MCF 10A (cell line): ENCODE measurements around the gene FAM24B. TPM values are rescaled to one million over a fixed set of nuclear protein-coding genes. Genes with fewer than 3 reads are reported as not detected.
A peak's percentile ranks its signal among the peaks of the same experiment; 100 is the strongest.
"Not testable (repeated sequence)": the region's sequence is repeated elsewhere in the genome, so short reads cannot be mapped to it uniquely, and the experiment has no call there.

Source experiments
- BruUV-seq: library from RNA; stranded (reverse); fragments of 400-500 nt; replicated peaks from 2 replicates; lab custom pipeline; 2021; lab: Mats Ljungman, UMichigan
- CTCF ChIA-PET: fragments of 300-600 bp; sonication (Branson Sonifier 250); formaldehyde crosslinking; extraction: SDS; loops from one replicate; lab custom pipeline; 2021; ENCODE audit warnings: antibody characterized with exemption, inconsistent platforms; lab: Yijun Ruan, JAX
- POLR2A ChIA-PET: fragments of 300-600, 350-650 bp; sonication (Branson Sonifier 250); formaldehyde crosslinking; extraction: SDS; loops from one replicate; lab custom pipeline; 2020; ENCODE audit warnings: antibody characterized with exemption, inconsistent platforms; lab: Yijun Ruan, JAX
- DNase-seq: peaks from one replicate; pipeline ENCODE4 v3.0.0-alpha.2; 2018; ENCODE audit not compliant: unreplicated experiment
- H3K27ac Mint-ChIP-seq: one replicate; pipeline ENCODE4 v1.8.0; 2022; ENCODE audit warnings: mild to moderate bottlenecking, low read depth, mixed read lengths; ENCODE audit not compliant: unreplicated experiment
- H3K27me3 Mint-ChIP-seq: one replicate; pipeline ENCODE4 v1.8.0; 2022; ENCODE audit warnings: mixed read lengths; ENCODE audit not compliant: insufficient read depth, unreplicated experiment
- H3K36me3 Mint-ChIP-seq: one replicate; pipeline ENCODE4 v1.8.0; 2022; ENCODE audit warnings: mild to moderate bottlenecking, moderate library complexity, mixed read lengths; ENCODE audit not compliant: insufficient read depth, unreplicated experiment
- H3K4me1 Mint-ChIP-seq: one replicate; pipeline ENCODE4 v1.8.0; 2022; ENCODE audit warnings: mixed read lengths; ENCODE audit not compliant: insufficient read depth, unreplicated experiment
- H3K4me3 Mint-ChIP-seq: one replicate; pipeline ENCODE4 v1.8.0; 2022; ENCODE audit warnings: mild to moderate bottlenecking, moderate library complexity, mixed read lengths; ENCODE audit not compliant: unreplicated experiment
- H3K9me3 Mint-ChIP-seq: one replicate; pipeline ENCODE4 v1.8.0; 2022; ENCODE audit warnings: mixed read lengths; ENCODE audit not compliant: unreplicated experiment
- CTCF ChIP-seq: fragments of 200-600 bp; IDR thresholded peaks from one replicate; pipeline ENCODE4 v1.8.0; 2022; ENCODE audit warnings: antibody characterized with exemption, mild to moderate bottlenecking; ENCODE audit not compliant: unreplicated experiment
- intact Hi-C: fragments of 100-400 bp; cut with micrococcal nuclease; formaldehyde crosslinking; loops from 2 replicates; pipeline ENCODE4 v1.14.1; 2022
- total RNA-seq: library from RNA; stranded (reverse); gene quantifications from 2 replicates; pipeline ENCODE4 v1.2.3, GENCODE V29; 2022

FAM24B gene
- total RNA-seq, 1 experiment from 2014 or later: 23.7 TPM

GRCh38 chr10:122864194-122864592 lies 15.2 kb downstream of the FAM24B start:
- POLR2A ChIA-PET: interaction anchor here (1.0 kb wide), 2 partner anchors 90 to 144 kb away, joined by 3 to 4 read pairs; partner anchors contain the start of genes C10orf88 and IKZF5
- H3K4me3 Mint-ChIP-seq: no peak overlapping the region
- intact Hi-C loops: no loop called here

GRCh38 chr10:122863216-122864193 lies 15.9 kb downstream of the FAM24B start:
- H3K4me1 Mint-ChIP-seq: peaks cover 30% of the 10 kb centered on the region
- no peaks in the 10 kb centered on the region for H3K27me3 Mint-ChIP-seq
- BruUV-seq: no TSS peak
- intact Hi-C loops: no loop called here
- ChIA-PET CTCF (interaction anchor here (0.7 kb wide), 1 partner anchor 109 kb away, joined by 3 read pairs; no protein-coding TSS in a partner anchor), POLR2A (no interaction called here)
- H3K4me3 Mint-ChIP-seq: no peak overlapping the region
- no peaks in the 10 kb centered on the region for H3K9me3 Mint-ChIP-seq
- peaks cover 5% of the 10 kb centered on the region for H3K36me3 Mint-ChIP-seq
- H3K27ac Mint-ChIP-seq: peak overlapping the region; percentile 53
- TF ChIP-seq CTCF: no peak
- no peak for DNase-seq

More at GRCh38 chr10:122864194-122864592, 15.2 kb downstream of the FAM24B start:
- peaks cover 5% of the 10 kb centered on the region for H3K36me3 Mint-ChIP-seq
- DNase-seq: no peak
- TF ChIP-seq CTCF: no peak
- peaks cover 30% of the 10 kb centered on the region for H3K4me1 Mint-ChIP-seq
- no peaks in the 10 kb centered on the region for H3K27me3 Mint-ChIP-seq
- peak overlapping the region; percentile 99 for H3K27ac Mint-ChIP-seq
- H3K9me3 Mint-ChIP-seq: no peaks in the 10 kb centered on the region
- CTCF ChIA-PET: interaction anchor here (0.6 to 0.7 kb wide), 2 partner anchors 15 to 110 kb away, joined by 3 read pairs; no protein-coding TSS in a partner anchor
- no TSS peak for BruUV-seq

GRCh38 chr10:122861711-122862161 lies 17.6 kb downstream of the FAM24B start:
- no peak for DNase-seq
- H3K4me3 Mint-ChIP-seq: no peak overlapping the region
- ChIA-PET CTCF (no interaction called here), POLR2A (interaction anchor here (0.6 to 1.8 kb wide), 3 partner anchors 10 to 73 kb away, joined by 3 to 6 read pairs (median 5); partner anchors contain the start of gene FAM24B)
- H3K9me3 Mint-ChIP-seq: no peaks in the 10 kb centered on the region
- H3K27me3 Mint-ChIP-seq: no peaks in the 10 kb centered on the region
- intact Hi-C loops: no loop called here
- H3K27ac Mint-ChIP-seq: peak overlapping the region; percentile 53
- TF ChIP-seq CTCF: no peak
- peaks cover 27% of the 10 kb centered on the region for H3K4me1 Mint-ChIP-seq
- no TSS peak for BruUV-seq
- H3K36me3 Mint-ChIP-seq: peaks cover 14% of the 10 kb centered on the region

GRCh38 chr10:122859527-122859926 lies 19.9 kb downstream of the FAM24B start:
- no peaks in the 10 kb centered on the region for H3K27me3 Mint-ChIP-seq
- H3K9me3 Mint-ChIP-seq: no peaks in the 10 kb centered on the region
- BruUV-seq: no TSS peak
- no peak for DNase-seq
- ChIA-PET CTCF (interaction anchor here (0.6 kb wide), 1 partner anchor 444 kb away, joined by 3 read pairs; no protein-coding TSS in a partner anchor), POLR2A (no interaction called here)
- peaks cover 9% of the 10 kb centered on the region for H3K36me3 Mint-ChIP-seq
- no peak for TF ChIP-seq CTCF
- peaks cover 26% of the 10 kb centered on the region for H3K4me1 Mint-ChIP-seq
- intact Hi-C loops: no loop called here
- no peak overlapping the region for H3K27ac Mint-ChIP-seq
- H3K4me3 Mint-ChIP-seq: no peak overlapping the region

GRCh38 chr10:122858042-122858441 lies 21.3 kb downstream of the FAM24B start:
- H3K9me3 Mint-ChIP-seq, H3K4me3 Mint-ChIP-seq, H3K36me3 Mint-ChIP-seq, intact Hi-C loops, CTCF ChIA-PET, BruUV-seq, H3K27me3 Mint-ChIP-seq, POLR2A ChIA-PET, H3K27ac Mint-ChIP-seq, DNase-seq: not testable (repeated sequence)
- H3K4me1 Mint-ChIP-seq: peaks cover 32% of the 10 kb centered on the region
